Peyer's patch (tissue), 4 donors: ENCODE data around the gene HIGD2A. TPM values are rescaled to one million over a fixed set of nuclear protein-coding genes. Genes with fewer than 3 reads are reported as not detected.

Source experiments
- DNase-seq, 3 donors: peaks; one replicate each; pipeline ENCODE4 v3.0.0-alpha.2; 2017 to 2019
- H3K27ac ChIP-seq, 4 donors: fragments of 200-600 bp; sonication (generic); one replicate each; pipeline ENCODE4 v1.5.1; 2016 to 2019
- H3K27me3 ChIP-seq, 2 donors: fragments of 200-600 bp; sonication (generic); one replicate each; pipeline ENCODE4 v1.5.1; 2019
- H3K36me3 ChIP-seq, 3 donors: fragments of 200-600 bp; sonication (generic); one replicate each; pipeline ENCODE4 v1.5.1; 2016 to 2019
- H3K4me1 ChIP-seq, 4 donors: fragments of 200-600 bp; sonication (generic); one replicate each; pipeline ENCODE4 v1.5.1; 2016 to 2019
- H3K4me3 ChIP-seq, 4 donors: fragments of 200-600 bp; sonication (generic); 1 replicate in 3 of 4; 2 replicates in 1 of 4; pipeline ENCODE4 v1.5.1; 2016 to 2019; ENCODE audit warnings: mild to moderate bottlenecking in 1 of 4
- H3K9me3 ChIP-seq, 4 donors: fragments of 200-600 bp; sonication (generic); one replicate each; pipeline ENCODE4 v1.5.1; 2016 to 2019; ENCODE audit warnings: mild to moderate bottlenecking in 1 of 4
- POLR2A ChIP-seq, 2 donors: fragments of 450-650 bp; IDR thresholded peaks; one replicate each; pipeline ENCODE4 v1.5.1; 2017; ENCODE audit warnings: antibody characterized with exemption in 2 of 2, mild to moderate bottlenecking in 2 of 2, moderate library complexity in 2 of 2
- total RNA-seq, 4 donors: library from RNA; depleted of rRNA; stranded (reverse); fragments of >200 nt; gene quantifications; one replicate each; pipeline ENCODE4 v1.1.0, GENCODE V29; 2016
- TF ChIP-seq, protein P1 (sequence below), 6 experiments: fragments of 450-650 bp in 4 of 6; fragments of 200-600 bp in 2 of 6; sonication (generic) in 1 of 6; IDR thresholded peaks; one replicate each; pipeline ENCODE4 v1.5.1; 2017 to 2019; ENCODE audit warnings: antibody characterized with exemption in 6 of 6, mild to moderate bottlenecking in 3 of 6, moderate library complexity in 1 of 6

The HIGD2A gene
- total RNA-seq: 100 to 1,000 TPM in 3 of 4 donors, 10 to 100 TPM in 1; 92.4 to 168 (median 140) TPM

GRCh38 chr5:176388444-176389134 lies at the start of gene HIGD2A, which contains the start of gene NOP16:
HIGD2A (plus strand) TSS chr5:176388751; CDS start chr5:176388820, 69 bp downstream.
NOP16 (minus strand) TSS chr5:176388598; CDS start chr5:176388539, 59 bp downstream.
- Histone ChIP-seq H3K9me3 (no peaks in the 10 kb centered on the region), H3K4me3 (peak within 1 kb of the TSS; percentile 51 to 92 (median 73)), H3K27ac (peak within 1 kb of the TSS; percentile 86 to 98 (median 95)), H3K36me3 (peaks cover 0 to 52% (median 0%) of the 10 kb centered on the region in 3 donors), H3K4me1 (peaks cover 0 to 21% (median 7%) of the 10 kb centered on the region in 4 donors), H3K27me3 (no peaks in the 10 kb centered on the region)
- DNase-seq: peak; percentile 99 to 100 (median 100)
- TF ChIP-seq, protein P1, sequence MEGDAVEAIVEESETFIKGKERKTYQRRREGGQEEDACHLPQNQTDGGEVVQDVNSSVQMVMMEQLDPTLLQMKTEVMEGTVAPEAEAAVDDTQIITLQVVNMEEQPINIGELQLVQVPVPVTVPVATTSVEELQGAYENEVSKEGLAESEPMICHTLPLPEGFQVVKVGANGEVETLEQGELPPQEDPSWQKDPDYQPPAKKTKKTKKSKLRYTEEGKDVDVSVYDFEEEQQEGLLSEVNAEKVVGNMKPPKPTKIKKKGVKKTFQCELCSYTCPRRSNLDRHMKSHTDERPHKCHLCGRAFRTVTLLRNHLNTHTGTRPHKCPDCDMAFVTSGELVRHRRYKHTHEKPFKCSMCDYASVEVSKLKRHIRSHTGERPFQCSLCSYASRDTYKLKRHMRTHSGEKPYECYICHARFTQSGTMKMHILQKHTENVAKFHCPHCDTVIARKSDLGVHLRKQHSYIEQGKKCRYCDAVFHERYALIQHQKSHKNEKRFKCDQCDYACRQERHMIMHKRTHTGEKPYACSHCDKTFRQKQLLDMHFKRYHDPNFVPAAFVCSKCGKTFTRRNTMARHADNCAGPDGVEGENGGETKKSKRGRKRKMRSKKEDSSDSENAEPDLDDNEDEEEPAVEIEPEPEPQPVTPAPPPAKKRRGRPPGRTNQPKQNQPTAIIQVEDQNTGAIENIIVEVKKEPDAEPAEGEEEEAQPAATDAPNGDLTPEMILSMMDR (IDR thresholded peaks at IDR 0.05): peak in 3 of 6 experiments; percentile 42 to 50 (median 46)
- no peak for TF ChIP-seq POLR2A (IDR thresholded peaks at IDR 0.05)

- no peak for TF ChIP-seq POLR2A (IDR thresholded peaks at IDR 0.05)
- TF ChIP-seq, protein P1 (IDR thresholded peaks at IDR 0.05): no peak
- Histone ChIP-seq H3K36me3 (peaks cover 0 to 37% (median 0%) of the 10 kb centered on the region in 3 donors), H3K9me3 (no peaks in the 10 kb centered on the region), H3K27ac (no peak overlapping the region), H3K27me3 (no peaks in the 10 kb centered on the region), H3K4me1 (no peaks in the 10 kb centered on the region), H3K4me3 (no peak overlapping the region)
- DNase-seq: no peak
Measured at GRCh38 chr5:176339304-176339703, 49.2 kb upstream of the HIGD2A start.

DNA sequence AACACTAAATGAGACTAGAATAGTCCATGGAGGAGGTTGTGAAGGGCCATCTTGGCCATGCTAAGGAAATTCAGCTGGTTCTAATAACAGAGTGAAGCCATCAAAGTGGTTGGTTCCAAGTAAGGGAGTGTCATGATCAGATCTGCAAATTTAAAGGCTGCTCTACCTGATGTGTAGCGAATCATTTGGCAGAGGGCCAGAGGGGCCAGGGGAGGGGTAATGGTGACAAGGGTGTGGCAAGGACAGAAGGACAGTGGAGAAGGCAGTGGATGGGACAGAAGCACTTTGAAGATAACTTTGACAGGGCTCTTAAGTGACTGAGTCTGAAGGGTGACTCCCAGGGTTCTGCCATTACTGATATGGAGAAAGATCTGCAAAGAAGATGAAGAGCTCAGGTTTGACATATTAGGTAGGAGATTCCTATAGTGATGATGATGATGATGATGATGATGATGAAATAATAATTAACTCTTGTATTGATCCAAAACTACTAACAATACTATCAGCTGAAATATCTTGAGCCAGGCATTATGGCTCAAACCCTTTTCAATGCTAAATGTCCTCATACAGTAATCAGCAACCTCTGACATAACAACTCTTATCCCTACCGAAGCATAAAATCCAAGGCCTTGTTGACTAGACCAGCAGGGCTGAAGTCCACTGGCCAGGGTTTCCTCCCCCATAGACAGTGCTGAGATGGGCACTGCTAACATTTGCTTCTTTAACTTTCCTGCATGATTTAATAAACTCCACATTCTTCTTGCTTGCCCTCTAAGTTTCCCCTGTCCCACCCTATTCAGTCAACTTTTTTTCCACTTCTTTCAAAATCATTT lies 47.0 kb upstream of the HIGD2A start:
- peak overlapping the region in 1 of 4 donors; percentile 22 for H3K27ac ChIP-seq
- no peaks in the 10 kb centered on the region for H3K27me3 ChIP-seq
- TF ChIP-seq POLR2A (IDR thresholded peaks at IDR 0.05): no peak
- TF ChIP-seq, protein P1 (IDR thresholded peaks at IDR 0.05): no peak
- no peak for DNase-seq
- H3K9me3 ChIP-seq: no peaks in the 10 kb centered on the region
- peaks cover 0 to 53% (median 0%) of the 10 kb centered on the region in 3 donors for H3K36me3 ChIP-seq
- no peak overlapping the region for H3K4me3 ChIP-seq
- no peaks in the 10 kb centered on the region for H3K4me1 ChIP-seq

GRCh38 chr5:176342158-176342483 lies 46.4 kb upstream of the HIGD2A start:
- DNase-seq: no peak
- no peaks in the 10 kb centered on the region for H3K4me1 ChIP-seq
- H3K36me3 ChIP-seq: peaks cover 0 to 53% (median 0%) of the 10 kb centered on the region in 3 donors
- TF ChIP-seq POLR2A (IDR thresholded peaks at IDR 0.05): no peak
- TF ChIP-seq, protein P1 (IDR thresholded peaks at IDR 0.05): no peak
- no peak overlapping the region for H3K4me3 ChIP-seq
- peak overlapping the region in 1 of 4 donors; percentile 22 for H3K27ac ChIP-seq
- H3K9me3 ChIP-seq: no peaks in the 10 kb centered on the region
- no peaks in the 10 kb centered on the region for H3K27me3 ChIP-seq

DNA sequence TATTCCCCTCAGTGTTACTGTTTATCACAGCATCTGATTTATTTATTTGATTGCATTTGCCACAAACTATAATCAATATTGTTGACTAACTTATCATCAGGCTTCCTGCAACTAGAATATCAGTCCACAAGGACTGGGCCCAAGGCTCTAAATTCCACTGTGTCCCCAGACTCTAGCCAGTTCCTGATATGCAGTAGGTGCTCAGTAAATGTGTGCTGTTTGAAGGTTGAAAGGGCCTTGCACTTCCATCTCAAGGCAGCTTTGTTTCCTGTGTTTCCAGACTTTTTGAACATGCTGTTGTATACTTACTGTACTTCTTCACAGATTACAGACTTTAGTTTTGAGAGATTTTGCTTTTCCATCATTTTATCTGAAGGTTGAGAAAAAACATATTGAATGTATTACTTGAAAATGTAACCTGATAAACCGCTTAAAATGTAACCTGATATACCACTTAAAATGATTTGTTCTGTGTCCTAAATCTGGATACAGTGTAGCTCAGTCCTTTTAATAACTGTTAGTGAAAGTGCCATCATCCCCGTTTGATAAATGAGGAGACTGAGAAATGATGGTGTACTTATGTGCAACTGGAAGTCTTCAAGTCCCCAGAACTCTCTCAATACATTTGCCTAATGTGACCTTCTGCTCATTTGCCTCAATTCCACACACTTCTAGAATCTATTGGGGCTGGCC lies 45.6 kb upstream of the HIGD2A start:
- Histone ChIP-seq H3K4me3 (no peak overlapping the region), H3K9me3 (no peaks in the 10 kb centered on the region), H3K27me3 (no peaks in the 10 kb centered on the region), H3K36me3 (peaks cover 0 to 53% (median 0%) of the 10 kb centered on the region in 3 donors), H3K4me1 (no peaks in the 10 kb centered on the region), H3K27ac (no peak overlapping the region)
- TF ChIP-seq POLR2A (IDR thresholded peaks at IDR 0.05): no peak
- TF ChIP-seq, protein P1 (IDR thresholded peaks at IDR 0.05): no peak
- DNase-seq: no peak
